ENCODE measurements around the gene IFRD2.

Gene IFRD2

DNA sequence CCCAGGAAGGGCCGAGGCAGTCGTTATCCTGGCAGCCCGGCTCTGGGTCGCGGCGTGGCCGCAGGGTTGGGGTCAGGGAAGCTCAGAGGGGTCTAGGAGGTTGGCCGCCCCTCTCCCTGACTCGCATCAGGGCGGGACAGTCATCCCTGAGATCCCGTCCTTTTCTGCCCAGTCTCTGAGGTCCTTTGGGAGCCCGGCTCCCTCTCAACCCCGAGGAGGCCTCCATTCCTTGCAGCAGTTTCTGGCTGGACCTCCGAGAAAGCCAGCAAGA lies 29.8 kb upstream of the IFRD2 start:
- peaks cover 38% of the 10 kb centered on the region for H3K4me1 ChIP-seq (ENCODE audit: insufficient read depth, low read length, poor library complexity, severe bottlenecking)
- H3K79me2 ChIP-seq (ENCODE audit: insufficient read depth, low read length): peaks cover 38% of the 10 kb centered on the region
- H3K27me3 ChIP-seq (ENCODE audit: insufficient read depth, low read length, poor library complexity, severe bottlenecking): no peaks in the 10 kb centered on the region
- H3K9ac ChIP-seq (ENCODE audit: low read depth, low read length, poor library complexity, severe bottlenecking): no peak overlapping the region
- TF ChIP-seq, protein P1, sequence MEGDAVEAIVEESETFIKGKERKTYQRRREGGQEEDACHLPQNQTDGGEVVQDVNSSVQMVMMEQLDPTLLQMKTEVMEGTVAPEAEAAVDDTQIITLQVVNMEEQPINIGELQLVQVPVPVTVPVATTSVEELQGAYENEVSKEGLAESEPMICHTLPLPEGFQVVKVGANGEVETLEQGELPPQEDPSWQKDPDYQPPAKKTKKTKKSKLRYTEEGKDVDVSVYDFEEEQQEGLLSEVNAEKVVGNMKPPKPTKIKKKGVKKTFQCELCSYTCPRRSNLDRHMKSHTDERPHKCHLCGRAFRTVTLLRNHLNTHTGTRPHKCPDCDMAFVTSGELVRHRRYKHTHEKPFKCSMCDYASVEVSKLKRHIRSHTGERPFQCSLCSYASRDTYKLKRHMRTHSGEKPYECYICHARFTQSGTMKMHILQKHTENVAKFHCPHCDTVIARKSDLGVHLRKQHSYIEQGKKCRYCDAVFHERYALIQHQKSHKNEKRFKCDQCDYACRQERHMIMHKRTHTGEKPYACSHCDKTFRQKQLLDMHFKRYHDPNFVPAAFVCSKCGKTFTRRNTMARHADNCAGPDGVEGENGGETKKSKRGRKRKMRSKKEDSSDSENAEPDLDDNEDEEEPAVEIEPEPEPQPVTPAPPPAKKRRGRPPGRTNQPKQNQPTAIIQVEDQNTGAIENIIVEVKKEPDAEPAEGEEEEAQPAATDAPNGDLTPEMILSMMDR (conservative IDR thresholded peaks at IDR 0.05; ENCODE audit: low read length): no peak
- TF ChIP-seq EZH2phosphoT487 (IDR thresholded peaks at IDR 0.05; ENCODE audit: borderline replicate concordance): no peak
- H3K4me2 ChIP-seq (ENCODE audit: low read depth, low read length, poor library complexity, severe bottlenecking): peak overlapping the region; percentile 95
- peaks cover 16% of the 10 kb centered on the region for H4K20me1 ChIP-seq (ENCODE audit: insufficient read depth, low read length, poor library complexity, severe bottlenecking)
- H3K9me3 ChIP-seq (ENCODE audit: insufficient read depth, low read depth, low read length): no peaks in the 10 kb centered on the region
- H3F3A ChIP-seq (ENCODE audit: low read depth): no peaks in the 10 kb centered on the region
- H3K36me3 ChIP-seq (ENCODE audit: insufficient read depth, low read length): no peaks in the 10 kb centered on the region
- H3K4me3 ChIP-seq (ENCODE audit: low read length, poor library complexity, severe bottlenecking): peak overlapping the region; percentile 78
- 0 out of 2 replicates have a peak overlapping the region, but pooled peaks have one; percentile 98 for H2AFZ ChIP-seq (ENCODE audit: low read length)
- H3K9me2 ChIP-seq (replicated peaks; ENCODE audit: low read depth, low read length): no peaks in the 10 kb centered on the region

DNA sequence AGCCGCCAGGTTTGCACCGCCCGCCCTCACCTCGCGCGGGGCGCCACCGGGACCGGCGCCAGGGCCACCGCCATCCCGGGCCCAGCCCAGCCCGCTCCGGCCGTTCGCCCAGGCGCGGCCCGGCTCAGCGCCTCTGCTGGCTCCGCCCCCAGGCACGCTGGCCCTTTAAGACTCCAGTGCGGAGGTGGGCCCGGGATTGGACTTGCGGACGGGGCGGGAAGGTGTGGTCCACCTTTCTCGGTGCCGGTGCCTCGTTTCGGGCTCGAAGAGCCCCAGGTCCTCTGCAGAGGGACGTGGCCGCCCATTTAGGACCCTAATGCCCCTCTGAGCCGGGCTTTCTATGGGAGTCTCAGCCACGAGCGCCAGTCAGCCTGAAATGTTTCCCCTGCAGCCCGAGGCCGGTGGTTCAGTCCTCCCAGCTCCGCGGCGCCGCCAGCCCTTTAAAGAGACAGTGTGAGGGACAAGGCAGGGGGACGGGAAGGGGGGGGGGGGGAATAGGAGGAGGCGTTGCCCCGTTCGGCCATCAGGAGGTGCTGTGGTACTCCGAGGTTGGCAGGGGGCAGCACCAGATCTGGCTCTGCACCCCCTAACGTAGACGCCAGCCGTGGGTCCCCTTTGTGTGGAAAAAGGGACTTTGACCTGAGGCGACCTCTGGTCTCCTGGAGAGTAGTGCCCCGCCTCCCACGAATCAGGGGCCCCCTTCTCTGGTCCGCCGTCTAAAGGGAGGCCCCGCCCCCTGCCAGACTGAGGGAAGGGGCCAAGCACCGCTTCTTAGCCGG lies 29.3 kb upstream of the IFRD2 start:
- H3K9me2 ChIP-seq (replicated peaks; ENCODE audit: low read depth, low read length): no peaks in the 10 kb centered on the region
- peak overlapping the region; percentile 78 for H3K4me3 ChIP-seq (ENCODE audit: low read length, poor library complexity, severe bottlenecking)
- peak overlapping the region; percentile 95 for H3K4me2 ChIP-seq (ENCODE audit: low read depth, low read length, poor library complexity, severe bottlenecking)
- H3K4me1 ChIP-seq (ENCODE audit: insufficient read depth, low read length, poor library complexity, severe bottlenecking): peaks cover 38% of the 10 kb centered on the region
- H2AFZ ChIP-seq (ENCODE audit: low read length): peak overlapping the region; percentile 98
- peak overlapping the region; percentile 77 for H3K9ac ChIP-seq (ENCODE audit: low read depth, low read length, poor library complexity, severe bottlenecking)
- no peaks in the 10 kb centered on the region for H3K27me3 ChIP-seq (ENCODE audit: insufficient read depth, low read length, poor library complexity, severe bottlenecking)
- peaks cover 33% of the 10 kb centered on the region for H3K79me2 ChIP-seq (ENCODE audit: insufficient read depth, low read length)
- peaks cover 15% of the 10 kb centered on the region for H4K20me1 ChIP-seq (ENCODE audit: insufficient read depth, low read length, poor library complexity, severe bottlenecking)
- H3F3A ChIP-seq (ENCODE audit: low read depth): no peaks in the 10 kb centered on the region
- TF ChIP-seq EZH2phosphoT487 (IDR thresholded peaks at IDR 0.05; ENCODE audit: borderline replicate concordance): no peak
- TF ChIP-seq, protein P1 (conservative IDR thresholded peaks at IDR 0.05; ENCODE audit: low read length): peak; percentile 58
- no peaks in the 10 kb centered on the region for H3K36me3 ChIP-seq (ENCODE audit: insufficient read depth, low read length)
- no peaks in the 10 kb centered on the region for H3K9me3 ChIP-seq (ENCODE audit: insufficient read depth, low read depth, low read length)

DNA sequence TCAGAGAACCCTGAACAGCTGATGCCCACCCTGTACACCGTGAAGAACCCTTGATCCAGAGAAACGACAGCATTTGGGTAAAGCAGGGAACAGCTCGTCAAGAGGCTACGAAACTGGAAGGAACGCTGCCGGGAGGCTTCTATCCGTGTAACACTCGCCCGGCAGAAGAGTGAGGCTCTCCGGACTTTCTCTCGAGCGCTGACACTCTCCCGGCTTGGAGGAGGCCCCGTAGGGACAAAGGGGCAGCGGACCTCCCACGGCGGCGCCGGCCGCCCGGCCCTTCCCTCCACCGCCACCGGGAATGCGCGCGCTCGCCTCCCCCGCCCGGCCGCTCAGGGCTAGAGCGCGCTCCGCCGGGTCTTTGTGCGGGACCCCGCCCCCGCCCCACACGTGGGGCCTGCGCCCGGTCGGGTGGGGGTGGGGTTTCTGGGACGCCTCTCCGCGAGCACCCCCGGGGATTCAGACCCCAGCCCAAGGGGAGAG lies 28.7 kb upstream of the IFRD2 start:
- Histone ChIP-seq H3K4me1 (ENCODE audit: insufficient read depth, low read length, poor library complexity, severe bottlenecking) (peaks cover 39% of the 10 kb centered on the region), H3K79me2 (ENCODE audit: insufficient read depth, low read length) (peaks cover 29% of the 10 kb centered on the region), H3K9me3 (ENCODE audit: insufficient read depth, low read depth, low read length) (no peaks in the 10 kb centered on the region), H3K36me3 (ENCODE audit: insufficient read depth, low read length) (no peaks in the 10 kb centered on the region), H3K27me3 (ENCODE audit: insufficient read depth, low read length, poor library complexity, severe bottlenecking) (no peaks in the 10 kb centered on the region), H3K4me2 (ENCODE audit: low read depth, low read length, poor library complexity, severe bottlenecking) (peak overlapping the region; percentile 95), H3K9ac (ENCODE audit: low read depth, low read length, poor library complexity, severe bottlenecking) (peak overlapping the region; percentile 77), H3F3A (ENCODE audit: low read depth) (no peaks in the 10 kb centered on the region), H4K20me1 (ENCODE audit: insufficient read depth, low read length, poor library complexity, severe bottlenecking) (peaks cover 15% of the 10 kb centered on the region), H2AFZ (ENCODE audit: low read length) (peak overlapping the region; percentile 98), H3K9me2 (replicated peaks; ENCODE audit: low read depth, low read length) (no peaks in the 10 kb centered on the region), H3K4me3 (ENCODE audit: low read length, poor library complexity, severe bottlenecking) (peak overlapping the region; percentile 78)
- TF ChIP-seq, protein P1 (conservative IDR thresholded peaks at IDR 0.05; ENCODE audit: low read length): no peak
- TF ChIP-seq EZH2phosphoT487 (IDR thresholded peaks at IDR 0.05; ENCODE audit: borderline replicate concordance): no peak

All from Loucy (cell line).